ENCODE data around the gene FSD1L. TPM values are rescaled to one million over a fixed set of nuclear protein-coding genes. Genes with fewer than 3 reads are reported as not detected.

FSD1L gene
- polyA plus RNA-seq, 2 of the 4 experiments (the other 2 are of a cell fraction) = 3.2 to 8.5 TPM

GRCh38 chr9:105444130-105444529 lies 3.7 kb upstream of the FSD1L start:
- H3K4me2 ChIP-seq = no peak overlapping the region
- POLR2A ChIA-PET = no interaction called here

GRCh38 chr9:105445203-105445881 lies 2.5 kb upstream of the FSD1L start:
- H3K9me3 ChIP-seq = no peaks in the 10 kb centered on the region
- WGBS (ENCODE audit: missing lambda C conversion rate) = 91% methylated on average over 8 of the region's 8 CpGs
- TF ChIP-seq FOXS1 (CRISPR knock-in tag; IDR thresholded peaks at IDR 0.05) (no peak), EP300 (IDR thresholded peaks at IDR 0.05) (no peak), EHF (CRISPR knock-in tag; IDR thresholded peaks at IDR 0.05) (no peak), TFCP2L1 (CRISPR knock-in tag; IDR thresholded peaks at IDR 0.05) (no peak), FOSL2 (IDR thresholded peaks at IDR 0.05) (no peak), FOSL2 (CRISPR knock-in tag; IDR thresholded peaks at IDR 0.05) (no peak), HMGXB4 (CRISPR knock-in tag; IDR thresholded peaks at IDR 0.05; ENCODE audit: borderline replicate concordance) (no peak), NFE2L2 (conservative IDR thresholded peaks at IDR 0.05; ENCODE audit: low read length) (no peak), HEYL (CRISPR knock-in tag; IDR thresholded peaks at IDR 0.05) (no peak), ATOH8 (CRISPR knock-in tag; IDR thresholded peaks at IDR 0.05; ENCODE audit: low read depth) (no peak), PBX3 (IDR thresholded peaks at IDR 0.05) (no peak), ESRRA (IDR thresholded peaks at IDR 0.05; ENCODE audit: borderline replicate concordance, low read length) (no peak), HOXB5 (CRISPR knock-in tag; IDR thresholded peaks at IDR 0.05) (no peak)
- CTCF ChIA-PET = interaction anchor here (2.4 kb wide), 1 partner anchor 30 kb away, joined by 9 read pairs; no protein-coding TSS in a partner anchor
- no peak overlapping the region for H3K27ac ChIP-seq
- no peak for ATAC-seq
- H3K4me3 ChIP-seq = no peak overlapping the region
- peaks cover 11% of the 10 kb centered on the region; the same call in 2 of the 3 replicates for H3K4me1 ChIP-seq
- no peak for FAIRE-seq
- no peak overlapping the region for H3K4me2 ChIP-seq
- POLR2A ChIA-PET = no interaction called here
- DNase-seq (ENCODE audit: low read depth in 1 of 2, low spot score in 1 of 2) = no peak

More at GRCh38 chr9:105444130-105444529, 3.7 kb upstream of the FSD1L start:
- Histone ChIP-seq H3K27ac (no peak overlapping the region), H3K4me3 (no peak overlapping the region), H3K9me3 (no peaks in the 10 kb centered on the region), H3K4me1 (no peaks in the 10 kb centered on the region; the same call in 2 of the 3 replicates)
- DNase-seq (ENCODE audit: low read depth in 1 of 2, low spot score in 1 of 2) (no peak), ATAC-seq (no peak), FAIRE-seq (no peak)
- CTCF ChIA-PET = interaction anchor here (1.5 kb wide), 1 partner anchor 29 kb away, joined by 6 read pairs; no protein-coding TSS in a partner anchor
- 69% methylated on average over 4 of the region's 4 CpGs for WGBS (ENCODE audit: missing lambda C conversion rate)
- TF ChIP-seq MAX (IDR thresholded peaks at IDR 0.05) (no peak), KDM5A (IDR thresholded peaks at IDR 0.05) (no peak), MYC (IDR thresholded peaks at IDR 0.05; ENCODE audit: borderline replicate concordance, low read length) (no peak)

GRCh38 chr9:105447386-105447813 lies 434 bp upstream of the FSD1L start:
- WGBS (ENCODE audit: missing lambda C conversion rate) = 28% methylated on average over 12 of the region's 16 CpGs
- no peak for FAIRE-seq
- peak overlapping the region; percentile 87 to 95 for H3K27ac ChIP-seq
- POLR2A ChIA-PET = interaction anchor here (0.7 to 0.9 kb wide), 2 partner anchors 10 to 15 kb away, joined by 3 to 5 read pairs; no protein-coding TSS in a partner anchor
- peak overlapping the region; percentile 71 for H3K4me3 ChIP-seq
- H3K9me3 ChIP-seq = no peaks in the 10 kb centered on the region
- DNase-seq (ENCODE audit: low read depth in 1 of 2, low spot score in 1 of 2) = no peak
- peaks cover 15% of the 10 kb centered on the region; the same call in 2 of the 3 replicates for H3K4me1 ChIP-seq
- TF ChIP-seq RCOR1 (IDR thresholded peaks at IDR 0.05; ENCODE audit: low read depth, low read length) (no peak), ATOH8 (CRISPR knock-in tag; IDR thresholded peaks at IDR 0.05; ENCODE audit: low read depth) (no peak), HOXB5 (CRISPR knock-in tag; IDR thresholded peaks at IDR 0.05) (no peak), SREBF2 (IDR thresholded peaks at IDR 0.05) (no peak), SMC3 (IDR thresholded peaks at IDR 0.05) (no peak), RFX5 (IDR thresholded peaks at IDR 0.05) (no peak), MYC (IDR thresholded peaks at IDR 0.05; ENCODE audit: borderline replicate concordance, low read length) (no peak), FOSL2 (IDR thresholded peaks at IDR 0.05) (no peak), FOSL2 (CRISPR knock-in tag; IDR thresholded peaks at IDR 0.05) (no peak), POLR2AphosphoS2 (conservative IDR thresholded peaks at IDR 0.05; ENCODE audit: low read length) (no peak), EHMT2 (IDR thresholded peaks at IDR 0.05; ENCODE audit: low read depth) (no peak), ZFP36 (IDR thresholded peaks at IDR 0.05; ENCODE audit: borderline replicate concordance, partially characterized antibody) (no peak), TP53 (CRISPR knock-in tag; IDR thresholded peaks at IDR 0.05) (no peak), MAZ (IDR thresholded peaks at IDR 0.05; ENCODE audit: borderline replicate concordance, low read depth, low read length) (no peak), TFCP2L1 (CRISPR knock-in tag; IDR thresholded peaks at IDR 0.05) (no peak), HOXA7 (CRISPR knock-in tag; IDR thresholded peaks at IDR 0.05) (no peak), HDAC2 (IDR thresholded peaks at IDR 0.05) (no peak), KDM1A (IDR thresholded peaks at IDR 0.05; ENCODE audit: low read depth) (no peak)
- peak overlapping the region; percentile 81 for H3K4me2 ChIP-seq
- no peak; a peak in 1 of 6 replicates for ATAC-seq
- CTCF ChIA-PET = interaction anchor here (0.8 to 1.4 kb wide), 2 partner anchors 11 to 28 kb away, joined by 3 read pairs; no protein-coding TSS in a partner anchor
